ENCODE measurements around the gene CEP68.
A peak's percentile ranks its signal among the peaks of the same experiment; 100 is the strongest.

Gene CEP68

DNA sequence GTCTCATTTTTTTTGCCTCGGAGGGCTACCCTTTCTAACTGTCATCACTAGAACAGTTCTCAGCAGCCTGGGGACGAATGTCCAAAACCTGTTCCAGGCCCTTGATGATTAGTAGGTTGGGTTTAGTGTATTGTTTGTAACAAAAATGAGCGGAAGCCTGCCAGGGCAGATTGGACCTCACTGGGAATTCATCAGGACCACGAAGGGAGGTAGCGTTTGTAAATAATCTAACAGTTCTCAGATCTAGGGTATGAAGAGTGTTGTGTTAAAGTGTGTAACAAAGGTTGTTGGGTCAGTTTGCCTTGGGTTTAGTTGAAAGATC lies 799 bp downstream of the CEP68 start:
- DNase-seq, result no peak
- Histone ChIP-seq H3K36me3 (no peaks in the 10 kb centered on the region; the same call in none of the 2 replicates), H3K27ac (peak overlapping the region; percentile 76), H3K9me3 (ENCODE audit: severe bottlenecking) (no peaks in the 10 kb centered on the region), H3K27me3 (ENCODE audit: insufficient read depth, low read depth, severe bottlenecking) (no peaks in the 10 kb centered on the region), H3K4me3 (ENCODE audit: low read depth, low read length) (peak overlapping the region; percentile 80)
- TF ChIP-seq, protein P1, sequence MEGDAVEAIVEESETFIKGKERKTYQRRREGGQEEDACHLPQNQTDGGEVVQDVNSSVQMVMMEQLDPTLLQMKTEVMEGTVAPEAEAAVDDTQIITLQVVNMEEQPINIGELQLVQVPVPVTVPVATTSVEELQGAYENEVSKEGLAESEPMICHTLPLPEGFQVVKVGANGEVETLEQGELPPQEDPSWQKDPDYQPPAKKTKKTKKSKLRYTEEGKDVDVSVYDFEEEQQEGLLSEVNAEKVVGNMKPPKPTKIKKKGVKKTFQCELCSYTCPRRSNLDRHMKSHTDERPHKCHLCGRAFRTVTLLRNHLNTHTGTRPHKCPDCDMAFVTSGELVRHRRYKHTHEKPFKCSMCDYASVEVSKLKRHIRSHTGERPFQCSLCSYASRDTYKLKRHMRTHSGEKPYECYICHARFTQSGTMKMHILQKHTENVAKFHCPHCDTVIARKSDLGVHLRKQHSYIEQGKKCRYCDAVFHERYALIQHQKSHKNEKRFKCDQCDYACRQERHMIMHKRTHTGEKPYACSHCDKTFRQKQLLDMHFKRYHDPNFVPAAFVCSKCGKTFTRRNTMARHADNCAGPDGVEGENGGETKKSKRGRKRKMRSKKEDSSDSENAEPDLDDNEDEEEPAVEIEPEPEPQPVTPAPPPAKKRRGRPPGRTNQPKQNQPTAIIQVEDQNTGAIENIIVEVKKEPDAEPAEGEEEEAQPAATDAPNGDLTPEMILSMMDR (IDR thresholded peaks at IDR 0.05; ENCODE audit: low read depth, low read length), result no peak

DNA sequence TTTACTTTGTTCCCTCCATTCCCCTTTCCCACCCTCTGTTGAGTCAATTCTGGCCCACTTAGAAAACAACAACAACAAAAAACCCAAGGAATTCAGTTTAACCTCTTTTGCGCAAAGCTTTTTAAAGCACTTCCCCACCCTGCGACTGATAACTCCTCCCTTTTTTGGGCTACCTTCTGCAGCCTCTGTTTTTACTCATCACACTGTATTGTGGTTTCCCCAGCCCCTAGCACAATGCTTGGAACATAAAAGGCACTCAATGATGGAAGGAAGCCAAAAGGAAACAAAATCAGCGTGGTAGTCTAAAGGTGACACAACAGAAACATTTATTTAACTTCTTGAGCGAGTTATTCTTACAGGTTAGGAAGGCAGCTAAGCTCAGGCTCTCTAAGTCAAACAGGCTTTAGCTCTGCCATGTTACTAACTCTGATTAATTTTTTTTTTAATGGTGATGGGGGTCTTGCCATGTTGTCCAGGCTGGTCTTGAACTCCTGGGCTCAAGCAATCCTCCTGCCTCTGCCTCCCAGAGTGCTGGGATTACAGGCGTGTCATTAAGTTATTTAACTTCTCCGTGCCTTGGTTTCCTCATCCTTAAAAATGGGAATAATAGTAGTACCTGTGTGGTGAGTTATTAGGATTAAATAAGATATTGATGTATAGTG lies 1.3 kb downstream of the CEP68 start:
- no peak for DNase-seq
- no peak overlapping the region for H3K27ac ChIP-seq
- TF ChIP-seq, protein P1 (IDR thresholded peaks at IDR 0.05; ENCODE audit: low read depth, low read length), result no peak
- no peaks in the 10 kb centered on the region; the same call in none of the 2 replicates for H3K36me3 ChIP-seq
- no peaks in the 10 kb centered on the region for H3K9me3 ChIP-seq (ENCODE audit: severe bottlenecking)
- H3K27me3 ChIP-seq (ENCODE audit: insufficient read depth, low read depth, severe bottlenecking), result no peaks in the 10 kb centered on the region
- peak overlapping the region; percentile 80 for H3K4me3 ChIP-seq (ENCODE audit: low read depth, low read length)

DNA sequence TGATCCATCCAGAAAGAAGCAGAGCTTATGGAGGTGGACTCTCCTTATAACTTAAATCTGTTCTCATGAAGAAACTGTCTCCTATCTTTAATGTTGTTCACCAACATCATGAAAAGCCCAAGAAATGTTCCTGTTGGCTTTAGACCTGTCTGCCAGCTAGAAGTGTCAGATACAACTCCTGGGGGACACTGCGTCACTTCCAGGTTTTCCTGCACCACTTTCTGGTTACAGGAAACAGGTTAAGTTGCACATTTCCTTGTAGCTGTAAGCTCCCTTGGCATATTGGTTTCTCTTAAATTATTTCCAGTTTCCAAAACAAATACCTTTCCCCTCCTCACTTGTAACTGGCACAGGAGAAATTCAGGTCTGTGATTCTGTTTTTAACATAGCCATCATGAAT lies 2.9 kb downstream of the CEP68 start:
- H3K27ac ChIP-seq, result no peak overlapping the region
- TF ChIP-seq, protein P1 (IDR thresholded peaks at IDR 0.05; ENCODE audit: low read depth, low read length), result no peak
- H3K4me3 ChIP-seq (ENCODE audit: low read depth, low read length), result no peak overlapping the region

DNA sequence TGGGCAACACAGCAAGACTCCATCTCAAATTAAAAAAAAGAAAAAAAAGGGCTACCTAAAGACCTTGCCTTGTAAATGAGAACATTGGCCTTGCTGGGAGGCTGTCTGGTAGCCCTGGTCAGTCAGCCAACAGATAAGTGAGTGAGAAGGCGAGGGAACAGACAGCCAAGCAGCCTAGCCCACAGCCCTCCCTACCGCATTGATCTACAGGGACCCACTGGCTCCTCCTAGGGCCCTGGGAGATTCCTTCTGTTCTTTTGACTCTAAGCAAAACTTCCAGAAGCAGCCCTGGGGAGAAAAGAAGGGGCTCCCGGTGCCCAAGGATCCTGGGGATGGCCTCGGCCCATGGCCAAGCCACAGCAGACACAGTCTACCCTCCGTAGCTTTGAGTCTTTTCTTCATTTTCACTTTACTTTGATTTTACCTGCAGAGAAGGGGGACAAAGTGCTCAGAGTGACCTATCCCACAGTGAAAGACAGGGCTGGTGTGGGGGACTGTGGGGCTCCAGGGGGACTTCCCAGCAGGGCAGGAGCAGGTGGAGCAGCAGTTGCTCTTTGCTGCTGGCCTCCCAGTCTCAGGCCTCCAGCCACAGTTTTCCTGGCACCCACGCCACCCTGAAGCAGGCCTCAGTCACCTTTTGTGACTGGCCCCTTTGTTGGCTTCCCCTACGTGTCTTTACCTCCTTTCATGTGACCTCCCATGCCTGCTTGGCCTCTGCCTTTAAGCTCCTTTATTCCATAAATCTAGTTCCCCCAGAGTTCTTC lies 5.1 kb downstream of the CEP68 start:
- TF ChIP-seq, protein P1 (IDR thresholded peaks at IDR 0.05; ENCODE audit: low read depth, low read length), result no peak
- Histone ChIP-seq H3K36me3 (no peaks in the 10 kb centered on the region; the same call in none of the 2 replicates), H3K4me3 (ENCODE audit: low read depth, low read length) (no peak overlapping the region), H3K9me3 (ENCODE audit: severe bottlenecking) (no peaks in the 10 kb centered on the region), H3K27me3 (ENCODE audit: insufficient read depth, low read depth, severe bottlenecking) (no peaks in the 10 kb centered on the region), H3K27ac (peak overlapping the region; percentile 69)
- DNase-seq, result peak; percentile 61

More for the DNA sequence above, 2.9 kb downstream of the CEP68 start:
- Histone ChIP-seq H3K9me3 (ENCODE audit: severe bottlenecking) (no peaks in the 10 kb centered on the region), H3K36me3 (no peaks in the 10 kb centered on the region; the same call in none of the 2 replicates), H3K27me3 (ENCODE audit: insufficient read depth, low read depth, severe bottlenecking) (no peaks in the 10 kb centered on the region)
- DNase-seq, result no peak

DNA sequence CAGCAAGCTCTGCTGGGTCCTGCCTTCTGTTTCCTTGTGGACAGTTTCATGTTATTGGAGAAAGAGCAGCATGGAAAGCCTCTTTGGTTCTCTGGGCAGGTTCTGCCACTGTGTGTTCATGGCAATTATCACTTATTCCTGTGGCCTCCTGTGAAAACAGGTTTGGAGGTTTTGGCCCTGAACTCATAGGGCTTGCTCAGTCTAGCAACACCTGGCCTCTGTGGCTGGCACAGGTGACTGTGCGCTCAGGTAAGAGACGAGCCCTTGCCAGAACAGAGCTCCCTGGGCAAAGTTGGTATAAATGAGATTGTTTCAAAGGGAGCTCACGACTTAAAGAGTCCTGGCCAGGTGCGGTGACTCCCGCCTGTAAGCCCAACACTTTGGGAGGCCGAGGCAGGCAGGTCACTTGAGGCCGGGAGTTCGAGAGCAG lies 5.7 kb downstream of the CEP68 start:
- TF ChIP-seq, protein P1 (IDR thresholded peaks at IDR 0.05; ENCODE audit: low read depth, low read length), result no peak
- no peak for DNase-seq
- no peak overlapping the region for H3K4me3 ChIP-seq (ENCODE audit: low read depth, low read length)
- H3K27ac ChIP-seq, result peak overlapping the region; percentile 69
- H3K36me3 ChIP-seq, result no peaks in the 10 kb centered on the region; the same call in none of the 2 replicates
- no peaks in the 10 kb centered on the region for H3K9me3 ChIP-seq (ENCODE audit: severe bottlenecking)
- no peaks in the 10 kb centered on the region for H3K27me3 ChIP-seq (ENCODE audit: insufficient read depth, low read depth, severe bottlenecking)

All from WERI-Rb-1 (cell line).